ENCODE data around the gene WDR26. TPM values are rescaled to one million over a fixed set of nuclear protein-coding genes. Genes with fewer than 3 reads are reported as not detected.
"Not testable (repeated sequence)": the region's sequence is repeated elsewhere in the genome, so short reads cannot be mapped to it uniquely, and the experiment has no call there.

The WDR26 gene
- total RNA-seq, 1 experiment from 2014 or later: 81.4 TPM

DNA sequence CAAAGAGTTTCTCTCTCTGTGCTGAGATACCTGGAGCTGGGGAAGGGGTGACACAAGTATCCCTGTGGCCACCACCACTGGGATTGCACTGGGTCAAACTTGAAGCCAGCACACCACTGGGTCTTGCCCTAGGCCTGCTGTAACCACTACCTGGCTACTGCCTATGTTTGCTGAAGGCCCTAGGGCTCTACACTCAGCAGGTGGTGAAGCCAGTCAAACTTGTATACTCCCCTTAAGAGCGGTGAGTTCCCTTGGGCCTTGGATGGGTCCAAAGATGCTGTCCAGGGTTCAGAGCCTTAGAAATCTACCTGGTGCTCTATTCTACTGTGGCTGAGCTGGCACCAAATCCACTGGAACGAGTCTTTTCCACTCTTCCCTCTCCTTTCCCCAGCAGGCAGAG is 47.0 kb upstream of the WDR26 start:
- no peak overlapping the region for H2BK12ac ChIP-seq (ENCODE audit: insufficient read length, low read depth, low read length)
- peaks cover 20 to 30% of the 10 kb centered on the region in 2 experiments for H3K9me3 Mint-ChIP-seq
- TF ChIP-seq, protein P1, sequence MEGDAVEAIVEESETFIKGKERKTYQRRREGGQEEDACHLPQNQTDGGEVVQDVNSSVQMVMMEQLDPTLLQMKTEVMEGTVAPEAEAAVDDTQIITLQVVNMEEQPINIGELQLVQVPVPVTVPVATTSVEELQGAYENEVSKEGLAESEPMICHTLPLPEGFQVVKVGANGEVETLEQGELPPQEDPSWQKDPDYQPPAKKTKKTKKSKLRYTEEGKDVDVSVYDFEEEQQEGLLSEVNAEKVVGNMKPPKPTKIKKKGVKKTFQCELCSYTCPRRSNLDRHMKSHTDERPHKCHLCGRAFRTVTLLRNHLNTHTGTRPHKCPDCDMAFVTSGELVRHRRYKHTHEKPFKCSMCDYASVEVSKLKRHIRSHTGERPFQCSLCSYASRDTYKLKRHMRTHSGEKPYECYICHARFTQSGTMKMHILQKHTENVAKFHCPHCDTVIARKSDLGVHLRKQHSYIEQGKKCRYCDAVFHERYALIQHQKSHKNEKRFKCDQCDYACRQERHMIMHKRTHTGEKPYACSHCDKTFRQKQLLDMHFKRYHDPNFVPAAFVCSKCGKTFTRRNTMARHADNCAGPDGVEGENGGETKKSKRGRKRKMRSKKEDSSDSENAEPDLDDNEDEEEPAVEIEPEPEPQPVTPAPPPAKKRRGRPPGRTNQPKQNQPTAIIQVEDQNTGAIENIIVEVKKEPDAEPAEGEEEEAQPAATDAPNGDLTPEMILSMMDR (conservative IDR thresholded peaks at IDR 0.05): no peak
- H2AFZ ChIP-seq (ENCODE audit: low read length): no peak overlapping the region
- WGBS (ENCODE audit: extremely low coverage, insufficient read length, low lambda C conversion rate): no CpG with 5 or more reads among the region's 2 CpGs
- H3K27ac ChIP-seq (ENCODE audit: insufficient read length, low read depth, low read length): no peak overlapping the region
- no peaks in the 10 kb centered on the region for H3K23me2 ChIP-seq (ENCODE audit: insufficient read length, low read depth, low read length, poor library complexity, severe bottlenecking)
- H3K9me3 ChIP-seq (ENCODE audit: control insufficient read depth, low read depth, low read length): no peaks in the 10 kb centered on the region
- no peak overlapping the region for H2BK5ac ChIP-seq (ENCODE audit: insufficient read length, low read length)
- H3K4me3 Mint-ChIP-seq: no peak overlapping the region
- no peaks in the 10 kb centered on the region for H3K27me3 ChIP-seq (ENCODE audit: insufficient read depth, low read length)
- no peak overlapping the region for H3K14ac ChIP-seq (ENCODE audit: insufficient read depth, low read length)
- H3T11ph ChIP-seq (ENCODE audit: low read length): no peak overlapping the region
- H4K5ac ChIP-seq (ENCODE audit: insufficient read length, low read depth, low read length): no peak overlapping the region
- H3K36me3 Mint-ChIP-seq (ENCODE audit: insufficient read depth in 1 of 3, low read depth in 3 of 3): peaks cover 2 to 35% (median 14%) of the 10 kb centered on the region in 3 experiments; a peak in 6 of 7 replicates
- H2BK15ac ChIP-seq (ENCODE audit: low read depth, low read length): no peak overlapping the region
- no peaks in the 10 kb centered on the region for H4K20me1 ChIP-seq (ENCODE audit: control insufficient read depth, insufficient read depth, insufficient read length)
- no peak overlapping the region for H3K56ac ChIP-seq (ENCODE audit: insufficient read length, low read depth, low read length)
- H3K23ac ChIP-seq (ENCODE audit: insufficient read length, low read depth, low read length): no peak overlapping the region
- no peaks in the 10 kb centered on the region for H3K79me2 ChIP-seq (ENCODE audit: insufficient read depth, low read length)
- no peak overlapping the region for H3K9ac ChIP-seq (ENCODE audit: extremely low read depth, insufficient read length, low read length)
- no peak overlapping the region for H2AK5ac ChIP-seq (ENCODE audit: insufficient read length, low read length)
- H4K8ac ChIP-seq (replicated peaks; ENCODE audit: insufficient read length, low read depth, low read length): no peak overlapping the region
- no peaks in the 10 kb centered on the region for H3K79me1 ChIP-seq (ENCODE audit: insufficient read depth, low read depth, low read length, poor library complexity, severe bottlenecking)
- no peak for DNase-seq
- no peak overlapping the region for H2BK120ac ChIP-seq (ENCODE audit: low read depth, low read length, poor library complexity, severe bottlenecking)
- H4K91ac ChIP-seq (ENCODE audit: insufficient read length, low read depth, low read length): no peak overlapping the region
- no peak overlapping the region for H2BK20ac ChIP-seq (ENCODE audit: low read depth, low read length, poor library complexity, severe bottlenecking)
- no peak overlapping the region for H3K27ac Mint-ChIP-seq
- H3K4me2 ChIP-seq (ENCODE audit: insufficient read depth, insufficient read length, low read length): no peak overlapping the region
- no peaks in the 10 kb centered on the region for H3K4me1 ChIP-seq (ENCODE audit: insufficient read depth, low read length)
- H3K27me3 Mint-ChIP-seq (ENCODE audit: low read depth): peaks cover 7% of the 10 kb centered on the region
- H3K4ac ChIP-seq (ENCODE audit: low read depth, low read length): no peak overlapping the region
- H3K4me1 Mint-ChIP-seq: peaks cover 8 to 22% of the 10 kb centered on the region in 2 experiments
- no peak overlapping the region for H3K18ac ChIP-seq (ENCODE audit: insufficient read length, low read depth, low read length)

DNA sequence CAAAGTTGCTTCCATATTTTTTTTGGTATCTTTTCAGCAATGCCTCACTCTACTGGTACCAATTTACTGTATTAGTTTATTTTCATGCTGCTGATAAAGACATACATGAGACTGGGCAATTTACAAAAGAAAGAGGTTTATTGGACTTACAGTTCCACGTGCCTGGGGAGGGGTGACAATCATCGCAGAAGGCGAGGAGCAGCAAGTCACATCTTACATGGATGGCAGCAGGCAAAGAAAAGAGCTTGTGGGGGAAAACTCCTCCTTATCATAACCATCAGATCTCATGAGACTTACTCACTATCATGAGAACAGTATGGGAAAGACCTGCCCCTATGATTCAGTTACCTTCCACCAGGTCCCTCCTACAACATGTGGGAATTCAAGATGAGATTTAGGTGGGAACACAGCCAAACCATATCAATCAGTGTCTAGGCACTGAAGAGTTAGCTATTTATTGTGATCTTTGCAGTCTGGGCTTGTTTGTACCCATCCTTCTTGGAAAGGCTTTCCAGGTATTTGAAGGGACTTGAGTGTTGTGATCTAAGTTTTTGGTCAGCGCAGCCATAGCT is 46.4 kb upstream of the WDR26 start:
- not testable (repeated sequence) for H2BK120ac ChIP-seq (ENCODE audit: low read depth, low read length, poor library complexity, severe bottlenecking); H4K20me1 ChIP-seq (ENCODE audit: control insufficient read depth, insufficient read depth, insufficient read length); H4K91ac ChIP-seq (ENCODE audit: insufficient read length, low read depth, low read length); H3K4ac ChIP-seq (ENCODE audit: low read depth, low read length); H3K18ac ChIP-seq (ENCODE audit: insufficient read length, low read depth, low read length); H4K8ac ChIP-seq (replicated peaks; ENCODE audit: insufficient read length, low read depth, low read length); H3K79me1 ChIP-seq (ENCODE audit: insufficient read depth, low read depth, low read length, poor library complexity, severe bottlenecking); H3K79me2 ChIP-seq (ENCODE audit: insufficient read depth, low read length); H3K23me2 ChIP-seq (ENCODE audit: insufficient read length, low read depth, low read length, poor library complexity, severe bottlenecking); H3K27me3 Mint-ChIP-seq (ENCODE audit: low read depth); H3K27ac ChIP-seq (ENCODE audit: insufficient read length, low read depth, low read length); H2AK5ac ChIP-seq (ENCODE audit: insufficient read length, low read length); H3K9ac ChIP-seq (ENCODE audit: extremely low read depth, insufficient read length, low read length); H2AFZ ChIP-seq (ENCODE audit: low read length); H3K56ac ChIP-seq (ENCODE audit: insufficient read length, low read depth, low read length); H4K5ac ChIP-seq (ENCODE audit: insufficient read length, low read depth, low read length); H2BK15ac ChIP-seq (ENCODE audit: low read depth, low read length); H3K14ac ChIP-seq (ENCODE audit: insufficient read depth, low read length); H3K4me1 ChIP-seq (ENCODE audit: insufficient read depth, low read length); DNase-seq; H3K9me3 ChIP-seq (ENCODE audit: control insufficient read depth, low read depth, low read length); H2BK20ac ChIP-seq (ENCODE audit: low read depth, low read length, poor library complexity, severe bottlenecking); H2BK12ac ChIP-seq (ENCODE audit: insufficient read length, low read depth, low read length); H2BK5ac ChIP-seq (ENCODE audit: insufficient read length, low read length); H3K4me3 Mint-ChIP-seq; H3K4me2 ChIP-seq (ENCODE audit: insufficient read depth, insufficient read length, low read length); H3T11ph ChIP-seq (ENCODE audit: low read length); H3K27me3 ChIP-seq (ENCODE audit: insufficient read depth, low read length); H3K23ac ChIP-seq (ENCODE audit: insufficient read length, low read depth, low read length); H3K27ac Mint-ChIP-seq
- Mint-ChIP-seq H3K9me3 (peaks cover 22 to 30% of the 10 kb centered on the region in 2 experiments), H3K36me3 (ENCODE audit: insufficient read depth in 1 of 3, low read depth in 3 of 3) (peaks cover 2 to 35% (median 14%) of the 10 kb centered on the region in 3 experiments; a peak in 6 of 7 replicates), H3K4me1 (peaks cover 8 to 22% of the 10 kb centered on the region in 2 experiments)
- WGBS (ENCODE audit: extremely low coverage, insufficient read length, low lambda C conversion rate): no CpG with 5 or more reads among the region's 4 CpGs

Measured in H9 (cell line).